ENCODE measurements around the gene SOCS1.

The SOCS1 gene

GRCh38 chr16:11262915-11263314 lies 6.9 kb upstream of the SOCS1 start:
- Histone ChIP-seq H3K36me3 (ENCODE audit: control insufficient read depth in 5 of 5, insufficient read depth in 5 of 5, low read length in 5 of 5) (no peaks in the 10 kb centered on the region), H3K9me3 (ENCODE audit: control insufficient read depth in 5 of 5, low read length in 5 of 5) (no peaks in the 10 kb centered on the region), H3K4me1 (ENCODE audit: control insufficient read depth in 5 of 5, insufficient read depth in 5 of 5, low read length in 5 of 5) (peaks cover 8 to 28% (median 18%) of the 10 kb centered on the region in 5 donors), H3K27ac (ENCODE audit: low read depth, low read length) (no peak overlapping the region), H3K9ac (ENCODE audit: low read length in 5 of 5) (no peak overlapping the region), H3K27me3 (ENCODE audit: control insufficient read depth in 5 of 5, insufficient read depth in 4 of 5, low read length in 5 of 5) (no peaks in the 10 kb centered on the region), H3K4me3 (ENCODE audit: low read depth in 1 of 5, low read length in 5 of 5) (no peak overlapping the region)

GRCh38 chr16:11260596-11260966 lies 4.6 kb upstream of the SOCS1 start:
- Histone ChIP-seq H3K9me3 (ENCODE audit: control insufficient read depth in 5 of 5, low read length in 5 of 5) (no peaks in the 10 kb centered on the region), H3K4me3 (ENCODE audit: low read depth in 1 of 5, low read length in 5 of 5) (no peak overlapping the region), H3K27me3 (ENCODE audit: control insufficient read depth in 5 of 5, insufficient read depth in 4 of 5, low read length in 5 of 5) (no peaks in the 10 kb centered on the region), H3K9ac (ENCODE audit: low read length in 5 of 5) (no peak overlapping the region), H3K36me3 (ENCODE audit: control insufficient read depth in 5 of 5, insufficient read depth in 5 of 5, low read length in 5 of 5) (no peaks in the 10 kb centered on the region), H3K4me1 (ENCODE audit: control insufficient read depth in 5 of 5, insufficient read depth in 5 of 5, low read length in 5 of 5) (peaks cover 11 to 40% (median 25%) of the 10 kb centered on the region in 5 donors), H3K27ac (ENCODE audit: low read depth, low read length) (no peak overlapping the region)

GRCh38 chr16:11259655-11260595 lies 3.9 kb upstream of the SOCS1 start:
- H3K27me3 ChIP-seq (ENCODE audit: control insufficient read depth in 5 of 5, insufficient read depth in 4 of 5, low read length in 5 of 5) = no peaks in the 10 kb centered on the region
- H3K4me3 ChIP-seq (ENCODE audit: low read depth in 1 of 5, low read length in 5 of 5) = no peak overlapping the region
- H3K4me1 ChIP-seq (ENCODE audit: control insufficient read depth in 5 of 5, insufficient read depth in 5 of 5, low read length in 5 of 5) = peaks cover 11 to 47% (median 27%) of the 10 kb centered on the region in 5 donors
- H3K36me3 ChIP-seq (ENCODE audit: control insufficient read depth in 5 of 5, insufficient read depth in 5 of 5, low read length in 5 of 5) = no peaks in the 10 kb centered on the region
- no peaks in the 10 kb centered on the region for H3K9me3 ChIP-seq (ENCODE audit: control insufficient read depth in 5 of 5, low read length in 5 of 5)
- peak overlapping the region in 1 of 5 donors; percentile 7 for H3K9ac ChIP-seq (ENCODE audit: low read length in 5 of 5)
- peak overlapping the region; percentile 9 for H3K27ac ChIP-seq (ENCODE audit: low read depth, low read length)

- H3K9me3 ChIP-seq (ENCODE audit: control insufficient read depth in 5 of 5, low read length in 5 of 5) = no peaks in the 10 kb centered on the region
- peaks cover 11 to 56% (median 33%) of the 10 kb centered on the region in 5 donors for H3K4me1 ChIP-seq (ENCODE audit: control insufficient read depth in 5 of 5, insufficient read depth in 5 of 5, low read length in 5 of 5)
- H3K4me3 ChIP-seq (ENCODE audit: low read depth in 1 of 5, low read length in 5 of 5) = peak overlapping the region; percentile 23 to 58 (median 38)
- H3K9ac ChIP-seq (ENCODE audit: low read length in 5 of 5) = peak overlapping the region in 3 of 5 donors; percentile 7 to 49 (median 34)
- no peaks in the 10 kb centered on the region for H3K27me3 ChIP-seq (ENCODE audit: control insufficient read depth in 5 of 5, insufficient read depth in 4 of 5, low read length in 5 of 5)
- H3K36me3 ChIP-seq (ENCODE audit: control insufficient read depth in 5 of 5, insufficient read depth in 5 of 5, low read length in 5 of 5) = peaks cover 0 to 2% (median 0%) of the 10 kb centered on the region in 5 donors
- H3K27ac ChIP-seq (ENCODE audit: low read depth, low read length) = peak overlapping the region; percentile 9
Observed at GRCh38 chr16:11258553-11259492, 2.8 kb upstream of the SOCS1 start.

- H3K36me3 ChIP-seq (ENCODE audit: control insufficient read depth in 5 of 5, insufficient read depth in 5 of 5, low read length in 5 of 5) = peaks cover 0 to 6% (median 0%) of the 10 kb centered on the region in 5 donors
- peak overlapping the region; percentile 75 to 93 (median 80) for H3K4me3 ChIP-seq (ENCODE audit: low read depth in 1 of 5, low read length in 5 of 5)
- peak overlapping the region in 4 of 5 donors; percentile 64 to 96 (median 94) for H3K9ac ChIP-seq (ENCODE audit: low read length in 5 of 5)
- H3K27ac ChIP-seq (ENCODE audit: low read depth, low read length) = peak overlapping the region; percentile 96
- H3K4me1 ChIP-seq (ENCODE audit: control insufficient read depth in 5 of 5, insufficient read depth in 5 of 5, low read length in 5 of 5) = peaks cover 11 to 65% (median 39%) of the 10 kb centered on the region in 5 donors
- H3K27me3 ChIP-seq (ENCODE audit: control insufficient read depth in 5 of 5, insufficient read depth in 4 of 5, low read length in 5 of 5) = no peaks in the 10 kb centered on the region
- no peaks in the 10 kb centered on the region for H3K9me3 ChIP-seq (ENCODE audit: control insufficient read depth in 5 of 5, low read length in 5 of 5)
Observed at GRCh38 chr16:11257131-11257938, 1.3 kb upstream of the SOCS1 start.

GRCh38 chr16:11256661-11257130 lies 692 bp upstream of the SOCS1 start:
- Histone ChIP-seq H3K27me3 (ENCODE audit: control insufficient read depth in 5 of 5, insufficient read depth in 4 of 5, low read length in 5 of 5) (no peaks in the 10 kb centered on the region), H3K36me3 (ENCODE audit: control insufficient read depth in 5 of 5, insufficient read depth in 5 of 5, low read length in 5 of 5) (peaks cover 0 to 6% (median 0%) of the 10 kb centered on the region in 5 donors), H3K4me3 (ENCODE audit: low read depth in 1 of 5, low read length in 5 of 5) (peak overlapping the region; percentile 75 to 93 (median 80)), H3K4me1 (ENCODE audit: control insufficient read depth in 5 of 5, insufficient read depth in 5 of 5, low read length in 5 of 5) (peaks cover 11 to 61% (median 39%) of the 10 kb centered on the region in 5 donors), H3K9ac (ENCODE audit: low read length in 5 of 5) (peak overlapping the region in 4 of 5 donors; percentile 88 to 96 (median 94)), H3K27ac (ENCODE audit: low read depth, low read length) (peak overlapping the region; percentile 96), H3K9me3 (ENCODE audit: control insufficient read depth in 5 of 5, low read length in 5 of 5) (no peaks in the 10 kb centered on the region)

DNA sequence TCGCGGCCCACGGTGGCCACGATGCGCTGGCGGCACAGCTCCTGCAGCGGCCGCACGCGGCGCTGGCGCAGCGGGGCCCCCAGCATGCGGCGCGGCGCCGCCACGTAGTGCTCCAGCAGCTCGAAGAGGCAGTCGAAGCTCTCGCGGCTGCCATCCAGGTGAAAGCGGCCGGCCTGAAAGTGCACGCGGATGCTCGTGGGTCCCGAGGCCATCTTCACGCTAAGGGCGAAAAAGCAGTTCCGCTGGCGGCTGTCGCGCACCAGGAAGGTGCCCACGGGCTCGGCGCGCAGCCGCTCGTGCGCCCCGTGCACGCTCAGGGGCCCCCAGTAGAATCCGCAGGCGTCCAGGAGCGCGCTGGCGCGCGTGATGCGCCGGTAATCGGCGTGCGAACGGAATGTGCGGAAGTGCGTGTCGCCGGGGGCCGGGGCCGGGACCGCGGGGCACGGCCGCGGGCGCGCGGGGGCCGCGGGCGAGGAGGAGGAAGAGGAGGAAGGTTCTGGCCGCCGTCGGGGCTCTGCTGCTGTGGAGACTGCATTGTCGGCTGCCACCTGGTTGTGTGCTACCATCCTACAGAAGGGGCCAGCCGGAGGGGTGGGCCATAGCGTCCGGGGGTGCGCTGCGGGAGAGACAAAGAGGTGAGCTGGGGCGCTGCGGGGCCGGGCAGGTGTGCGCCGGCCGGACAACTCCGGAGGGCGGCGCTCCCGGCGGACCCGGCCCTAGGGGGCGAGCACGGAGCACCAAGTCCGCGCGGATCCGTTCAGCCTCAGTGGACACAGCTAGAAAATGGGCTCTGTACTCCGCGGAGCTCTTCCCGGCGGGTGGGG lies 879 bp downstream of the SOCS1 start:
- peak overlapping the region in 3 of 5 donors; percentile 37 to 64 (median 56) for H3K9ac ChIP-seq (ENCODE audit: low read length in 5 of 5)
- H3K27me3 ChIP-seq (ENCODE audit: control insufficient read depth in 5 of 5, insufficient read depth in 4 of 5, low read length in 5 of 5) = no peaks in the 10 kb centered on the region
- peak overlapping the region in 4 of 5 donors; percentile 65 to 93 (median 80) for H3K4me3 ChIP-seq (ENCODE audit: low read depth in 1 of 5, low read length in 5 of 5)
- H3K9me3 ChIP-seq (ENCODE audit: control insufficient read depth in 5 of 5, low read length in 5 of 5) = no peaks in the 10 kb centered on the region
- peak overlapping the region; percentile 23 for H3K27ac ChIP-seq (ENCODE audit: low read depth, low read length)
- peaks cover 0 to 6% (median 0%) of the 10 kb centered on the region in 5 donors for H3K36me3 ChIP-seq (ENCODE audit: control insufficient read depth in 5 of 5, insufficient read depth in 5 of 5, low read length in 5 of 5)
- peaks cover 11 to 53% (median 39%) of the 10 kb centered on the region in 5 donors for H3K4me1 ChIP-seq (ENCODE audit: control insufficient read depth in 5 of 5, insufficient read depth in 5 of 5, low read length in 5 of 5)

DNA sequence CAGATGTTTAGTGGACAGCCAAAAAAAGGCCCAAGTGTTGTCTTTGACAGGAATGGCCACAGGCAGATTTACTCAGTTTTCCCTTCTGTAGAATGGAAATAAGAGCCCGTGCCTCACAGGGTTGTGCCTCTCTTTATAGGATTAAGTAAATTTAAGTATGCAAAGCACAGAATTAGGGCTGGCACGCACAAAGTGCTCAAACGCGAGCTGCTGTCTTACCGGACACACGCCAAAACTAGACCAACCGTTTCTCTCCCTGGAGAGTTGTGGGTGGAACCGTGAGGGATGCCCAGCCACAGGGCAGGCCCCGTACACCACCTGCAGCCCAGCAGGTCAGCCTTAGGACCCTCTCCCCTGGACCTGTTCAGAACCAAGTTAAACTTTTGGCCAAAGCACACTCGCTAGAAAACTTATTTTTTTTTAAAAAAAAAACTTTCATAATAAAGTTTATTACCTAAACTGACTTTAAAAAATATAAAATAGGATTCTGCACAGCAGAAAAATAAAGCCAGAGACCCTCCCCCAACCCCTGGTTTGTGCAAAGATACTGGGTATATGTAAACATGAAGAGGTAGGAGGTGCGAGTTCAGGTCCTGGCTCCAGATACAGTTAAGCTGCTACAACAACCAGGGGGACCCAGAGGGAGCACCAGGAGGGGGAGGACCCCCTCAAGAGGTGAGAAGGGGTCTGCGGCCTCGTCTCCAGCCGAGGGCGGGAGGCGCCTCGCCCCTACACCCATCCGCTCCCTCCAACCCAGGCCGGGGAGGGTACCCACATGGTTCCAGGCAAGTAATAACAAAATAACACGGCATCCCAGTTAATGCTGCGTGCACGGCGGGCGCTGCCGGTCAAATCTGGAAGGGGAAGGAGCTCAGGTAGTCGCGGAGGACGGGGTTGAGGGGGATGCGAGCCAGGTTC lies 1.8 kb downstream of the SOCS1 start:
- H3K9ac ChIP-seq (ENCODE audit: low read length in 5 of 5) = peak overlapping the region in 1 of 5 donors; percentile 48
- no peaks in the 10 kb centered on the region for H3K9me3 ChIP-seq (ENCODE audit: control insufficient read depth in 5 of 5, low read length in 5 of 5)
- peak overlapping the region; percentile 4 to 93 (median 73) for H3K4me3 ChIP-seq (ENCODE audit: low read depth in 1 of 5, low read length in 5 of 5)
- H3K4me1 ChIP-seq (ENCODE audit: control insufficient read depth in 5 of 5, insufficient read depth in 5 of 5, low read length in 5 of 5) = peaks cover 9 to 49% (median 35%) of the 10 kb centered on the region in 5 donors
- H3K36me3 ChIP-seq (ENCODE audit: control insufficient read depth in 5 of 5, insufficient read depth in 5 of 5, low read length in 5 of 5) = peaks cover 0 to 6% (median 0%) of the 10 kb centered on the region in 5 donors
- no peak overlapping the region for H3K27ac ChIP-seq (ENCODE audit: low read depth, low read length)
- H3K27me3 ChIP-seq (ENCODE audit: control insufficient read depth in 5 of 5, insufficient read depth in 4 of 5, low read length in 5 of 5) = no peaks in the 10 kb centered on the region

Measured in subcutaneous abdominal adipose tissue (tissue), 5 donors.